Fibroblast of gingiva (primary cell): Measurements from ENCODE around the gene BCOR.

ENCODE experiments used
- DNase-seq: peaks from one replicate; pipeline ENCODE4 v3.0.0-alpha.2; 2011; ENCODE audit warnings: low read depth

Gene BCOR

DNA sequence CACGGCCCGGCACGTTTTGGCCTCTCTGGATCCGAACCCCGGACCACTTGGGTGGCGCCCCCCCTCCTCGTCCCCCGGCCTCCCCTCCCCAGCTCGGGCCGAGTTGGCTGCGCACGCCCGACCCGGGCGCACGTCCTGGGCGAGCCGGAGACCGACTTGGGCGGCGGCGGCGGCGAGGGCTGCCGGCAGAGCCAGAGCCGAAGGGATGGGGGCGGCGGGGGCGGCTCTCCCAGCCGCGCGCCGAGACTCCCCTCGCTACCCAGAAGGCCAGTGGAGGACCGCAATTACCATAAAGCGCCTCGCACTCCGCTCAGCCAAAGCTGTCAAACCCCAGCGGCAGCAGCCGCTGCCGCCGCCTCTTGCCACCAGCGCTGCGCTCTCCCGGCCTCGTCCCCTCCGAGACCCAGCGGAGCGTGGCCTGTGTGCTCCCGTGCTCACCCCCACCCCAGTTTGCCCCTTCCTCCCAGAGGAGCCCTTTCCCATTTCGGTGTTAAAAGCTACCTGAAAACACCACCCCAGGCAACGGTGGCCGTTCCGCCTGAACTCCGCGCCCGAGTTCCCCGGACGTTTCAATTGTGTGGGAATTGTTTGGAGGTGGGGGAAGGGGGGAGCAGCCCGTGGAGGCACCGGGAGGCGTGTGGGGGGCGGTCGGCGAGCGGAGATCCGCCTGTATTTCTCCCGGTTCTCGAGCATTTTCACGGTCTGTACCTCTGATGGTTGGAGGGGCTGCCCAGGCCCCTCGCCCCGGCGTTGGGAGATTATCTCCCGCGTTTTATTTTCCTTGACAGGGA lies 701 bp upstream of the BCOR start:
- no peak for DNase-seq

DNA sequence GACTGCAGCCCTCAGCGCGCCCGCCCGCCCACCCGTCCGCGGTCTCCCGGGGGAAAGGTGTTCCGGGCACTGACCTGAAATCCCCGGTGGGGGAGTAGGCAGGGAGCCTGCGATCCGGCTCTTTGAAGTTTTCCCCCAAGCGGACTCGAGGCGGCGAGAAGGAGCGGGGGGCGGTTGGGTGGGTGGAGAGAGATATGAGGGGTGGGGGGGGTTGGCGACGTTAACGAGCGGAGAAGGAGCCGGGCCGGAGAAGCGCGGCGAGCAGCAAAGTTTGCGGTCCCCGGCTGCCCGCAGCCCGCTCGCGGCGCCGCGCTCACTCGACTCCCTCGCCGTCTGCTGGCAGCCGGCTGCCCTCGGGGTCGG lies 636 bp downstream of the BCOR start:
- no peak for DNase-seq

DNA sequence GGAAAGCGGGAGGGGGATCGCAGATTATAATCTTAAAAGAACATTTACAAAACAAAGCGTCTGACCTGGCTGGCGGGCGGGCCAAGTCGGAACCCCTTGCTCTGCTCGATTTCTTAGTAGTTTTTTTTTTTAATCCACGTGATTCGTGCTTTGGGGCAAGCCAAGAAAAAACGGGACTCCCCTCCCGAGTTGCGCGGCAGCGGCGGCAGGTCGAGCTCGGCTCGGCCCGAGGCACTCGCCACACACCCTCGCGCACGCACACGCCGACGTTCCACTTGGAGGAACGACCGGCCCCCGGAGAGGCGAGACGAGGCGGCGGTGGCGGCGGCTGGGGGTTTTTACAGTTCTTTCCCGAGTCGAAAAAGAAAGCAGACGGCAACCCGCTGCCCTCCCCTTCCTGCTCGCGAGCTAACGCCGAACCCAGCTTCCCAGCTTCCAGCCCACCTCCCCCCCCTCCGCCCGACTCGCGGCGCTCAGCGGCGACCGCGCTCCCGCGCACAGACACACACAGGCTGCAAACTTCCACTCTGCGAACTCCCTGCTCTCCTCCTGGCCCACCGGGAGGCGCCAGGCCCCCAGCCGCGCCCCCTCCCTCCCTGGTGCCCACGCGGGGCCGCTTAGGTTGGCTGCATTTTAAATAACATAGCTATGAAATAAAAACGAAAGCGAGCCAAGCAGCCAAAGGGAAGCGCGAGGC lies 1.2 kb downstream of the BCOR start:
- no peak for DNase-seq

GRCh38 chrX:40095583-40096394 lies 2.0 kb downstream of the BCOR start:
- DNase-seq: no peak

DNA sequence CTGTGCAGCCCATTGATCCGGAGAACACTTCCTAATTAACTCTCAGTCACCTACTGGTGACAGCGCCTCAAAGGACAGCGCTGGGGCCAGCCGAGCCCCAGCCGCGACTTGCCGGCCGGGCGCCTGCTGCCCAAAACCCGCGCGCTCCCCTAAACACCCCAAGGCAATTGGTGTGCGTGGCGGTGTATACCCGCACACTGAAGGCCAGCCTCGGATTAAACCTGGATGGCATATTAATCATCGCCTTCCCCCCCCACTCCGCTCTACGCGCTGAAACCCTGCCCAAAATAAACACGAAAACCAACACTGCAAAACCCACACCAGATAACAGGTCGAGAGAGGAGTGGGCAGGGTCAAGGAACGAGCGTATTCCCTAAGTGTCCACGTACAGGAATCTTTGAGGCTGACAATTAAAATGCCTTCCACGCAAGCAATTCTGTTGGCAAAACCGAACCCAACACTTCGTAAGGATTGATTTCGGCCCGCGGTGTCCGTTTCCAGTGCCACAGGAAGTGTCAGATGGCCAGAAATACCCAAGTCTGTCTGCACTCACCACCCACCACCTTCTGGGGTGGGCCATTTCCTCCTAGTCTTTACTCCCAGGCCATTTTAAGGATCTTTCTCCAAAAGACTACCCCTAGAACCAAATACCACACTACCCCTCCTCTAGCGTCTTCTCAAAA lies 2.7 kb downstream of the BCOR start:
- DNase-seq: no peak

- DNase-seq: peak; percentile 55
These were observed 3.5 kb downstream of the BCOR start for GRCh38 chrX:40094041-40094899.

- no peak for DNase-seq
These were observed 4.2 kb downstream of the BCOR start for GRCh38 chrX:40093586-40093985.

DNA sequence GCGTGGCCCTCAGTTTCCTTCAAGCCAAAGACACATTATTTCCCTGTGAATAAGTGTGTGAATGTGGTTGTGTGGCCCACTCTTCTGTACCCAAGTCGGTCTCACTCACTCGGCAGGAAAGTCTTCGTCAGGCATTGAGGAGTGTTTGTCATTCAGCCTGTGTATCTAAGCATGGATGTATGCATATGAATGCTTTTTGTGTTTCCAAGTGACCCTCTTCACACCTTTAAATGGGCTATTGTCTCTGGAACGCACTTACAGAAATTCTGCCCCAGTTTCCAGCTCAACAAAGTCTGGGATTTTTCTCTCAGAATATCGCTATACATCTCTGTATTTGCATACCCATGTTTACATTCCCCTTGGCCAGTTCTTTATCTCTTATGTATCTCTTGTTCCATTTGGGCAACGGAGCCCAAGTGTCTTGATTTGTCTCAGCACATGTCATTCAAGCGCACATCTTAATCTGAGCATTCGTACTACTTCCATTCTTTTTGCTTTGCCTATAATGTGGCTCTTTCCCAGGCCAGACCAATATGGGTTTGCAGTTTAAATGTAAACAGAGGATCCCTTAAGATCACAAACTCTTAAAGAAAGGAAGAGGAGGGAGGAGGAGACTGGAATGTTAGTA lies 4.8 kb downstream of the BCOR start:
- no peak for DNase-seq

- no peak for DNase-seq
These were observed 5.9 kb downstream of the BCOR start for GRCh38 chrX:40091691-40092421.

GRCh38 chrX:40090961-40091360 lies 6.8 kb downstream of the BCOR start:
- DNase-seq: no peak

- DNase-seq: no peak
These were observed 7.5 kb downstream of the BCOR start for GRCh38 chrX:40090050-40090804.

DNA sequence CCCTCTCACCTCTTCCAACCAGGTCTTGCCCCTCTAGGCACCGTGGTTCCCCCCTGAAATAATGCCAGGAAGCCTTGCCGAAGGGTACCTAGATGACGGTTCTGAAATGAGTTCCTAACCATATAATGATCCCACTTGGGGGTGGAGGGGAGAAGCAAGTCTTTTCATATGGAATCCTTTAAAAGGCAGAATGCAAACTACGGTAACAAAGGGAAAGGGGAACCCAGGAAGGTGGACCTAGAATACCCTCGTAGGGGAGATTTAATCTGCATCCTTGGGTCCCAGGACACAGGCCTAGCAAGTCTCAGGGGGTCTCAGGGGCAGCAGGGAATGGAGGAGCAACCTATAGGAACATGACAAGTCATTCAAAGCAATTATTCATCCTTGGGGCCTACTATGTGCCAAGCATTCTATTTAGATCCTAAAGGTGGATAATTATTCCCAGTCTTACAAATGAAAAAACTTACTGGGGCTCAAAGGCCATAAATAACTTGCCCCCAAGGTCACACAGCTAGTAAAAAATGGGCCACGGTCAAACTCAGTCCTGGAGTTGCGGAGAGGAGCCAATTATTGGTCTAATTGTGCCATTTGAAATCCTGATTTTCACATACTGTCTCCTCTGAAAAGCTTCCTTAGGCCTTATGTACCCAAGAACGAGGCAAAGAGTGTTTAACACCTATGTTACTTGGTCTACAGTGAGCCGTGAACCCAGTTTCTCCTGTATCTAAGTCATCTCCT lies 8.8 kb downstream of the BCOR start:
- DNase-seq: no peak

- no peak for DNase-seq
These were observed 9.5 kb downstream of the BCOR start for GRCh38 chrX:40088299-40088625.

- DNase-seq: peak; percentile 72
These were observed 10.1 kb downstream of the BCOR start for GRCh38 chrX:40087425-40088298.

DNA sequence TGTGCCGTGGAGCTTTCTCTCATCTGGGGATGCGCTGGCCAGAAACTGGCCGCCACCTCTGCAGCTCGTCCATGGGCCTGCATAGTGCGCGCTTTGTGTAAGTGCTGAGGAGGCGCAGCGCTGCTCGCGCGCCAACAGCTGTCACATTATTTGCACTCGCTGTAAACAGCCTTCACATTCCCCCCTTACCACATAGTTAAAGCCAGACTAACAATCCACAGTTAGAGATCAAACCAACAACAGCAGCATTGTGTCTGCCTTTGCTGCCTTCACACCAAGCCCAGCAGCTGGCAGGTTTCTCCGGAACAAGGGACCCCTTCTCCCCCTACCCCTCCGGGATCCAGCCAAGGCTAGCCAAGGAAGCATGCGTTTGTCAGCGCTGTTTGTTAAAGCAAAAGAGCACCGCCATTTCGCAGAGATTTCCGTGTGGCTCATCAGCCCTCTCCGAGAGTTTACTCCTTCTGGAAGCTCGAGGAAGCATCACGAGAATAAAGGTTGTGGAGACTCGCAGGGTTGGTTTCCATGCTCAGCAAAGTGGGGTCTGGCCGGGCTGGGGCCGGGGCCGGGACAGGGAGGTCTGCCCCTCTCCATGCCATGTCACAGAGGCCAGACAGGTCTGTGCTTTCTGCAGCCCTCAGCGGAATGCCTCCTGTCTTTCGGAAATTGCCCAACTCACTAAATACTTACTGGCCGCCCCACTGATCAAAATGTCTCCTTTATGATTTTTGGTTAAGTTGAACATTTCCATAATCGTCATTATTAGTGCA lies 11.0 kb downstream of the BCOR start:
- DNase-seq: peak; percentile 59

GRCh38 chrX:40085714-40086113 lies 12.0 kb downstream of the BCOR start:
- DNase-seq: no peak

DNA sequence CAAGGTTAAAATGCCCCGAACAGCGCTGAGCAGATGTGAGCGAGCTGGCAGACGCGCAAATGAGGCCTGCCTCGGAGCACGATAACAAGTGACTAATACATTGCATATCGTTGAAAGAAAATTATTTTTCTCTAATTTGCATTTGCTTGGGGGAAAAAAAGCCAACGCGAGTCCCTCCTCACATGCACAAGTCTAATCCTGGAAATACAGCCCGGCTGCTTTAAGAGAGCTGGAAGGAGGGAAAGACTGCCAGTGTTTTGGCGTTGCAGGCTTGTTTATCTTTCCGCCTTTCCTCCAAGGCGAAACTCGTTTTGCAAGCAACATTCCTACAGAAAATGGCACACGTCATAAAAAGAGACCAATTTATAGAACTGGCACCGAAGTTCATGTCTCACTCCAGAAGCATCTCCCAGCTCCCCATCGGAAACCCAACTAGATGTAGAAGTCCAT lies 12.6 kb downstream of the BCOR start:
- DNase-seq: peak; percentile 92
